Measurements from ENCODE around the gene CAMSAP3.
"Not testable (repeated sequence)": the region's sequence is repeated elsewhere in the genome, so short reads cannot be mapped to it uniquely, and the experiment has no call there.

Gene CAMSAP3

GRCh38 chr19:7595466-7596133 lies at the start of gene CAMSAP3:
TSS of gene CAMSAP3 (plus strand) at chr19:7595863. CDS start at chr19:7596003, 140 bp downstream.
- peak; percentile 33 to 40 for DNase-seq

- DNase-seq = peak in 1 of 2 donors; percentile 30
These were observed 49.8 kb upstream of the CAMSAP3 start for GRCh38 chr19:7545904-7546303.

GRCh38 chr19:7547159-7547558 lies 48.5 kb upstream of the CAMSAP3 start:
- DNase-seq = no peak

- no peak for DNase-seq
These were observed 46.1 kb upstream of the CAMSAP3 start for GRCh38 chr19:7549429-7550148.

GRCh38 chr19:7550169-7550770 lies 45.4 kb upstream of the CAMSAP3 start:
- DNase-seq = no peak

- peak; percentile 46 to 73 for DNase-seq
These were observed 44.5 kb upstream of the CAMSAP3 start for GRCh38 chr19:7550987-7551761.

- no peak for DNase-seq
These were observed 42.9 kb upstream of the CAMSAP3 start for GRCh38 chr19:7552781-7553180.

GRCh38 chr19:7554565-7554964 lies 41.1 kb upstream of the CAMSAP3 start:
- DNase-seq = no peak

- DNase-seq = peak in 1 of 2 donors; percentile 10
These were observed 40.4 kb upstream of the CAMSAP3 start for GRCh38 chr19:7554990-7555864.

- DNase-seq = no peak
These were observed 38.9 kb upstream of the CAMSAP3 start for GRCh38 chr19:7556696-7557315.

- no peak for DNase-seq
These were observed 37.0 kb upstream of the CAMSAP3 start for GRCh38 chr19:7558667-7559066.

- no peak for DNase-seq
These were observed 36.6 kb upstream of the CAMSAP3 start for GRCh38 chr19:7559102-7559501.

- DNase-seq = no peak
These were observed 35.4 kb upstream of the CAMSAP3 start for GRCh38 chr19:7560255-7560654.

GRCh38 chr19:7561325-7561724 lies 34.3 kb upstream of the CAMSAP3 start:
- no peak for DNase-seq

GRCh38 chr19:7562646-7563393 lies 32.8 kb upstream of the CAMSAP3 start:
- DNase-seq = no peak

GRCh38 chr19:7564866-7565265 lies 30.8 kb upstream of the CAMSAP3 start:
- DNase-seq = no peak

GRCh38 chr19:7565332-7565731 lies 30.3 kb upstream of the CAMSAP3 start:
- DNase-seq = no peak

GRCh38 chr19:7570761-7571160 lies 24.9 kb upstream of the CAMSAP3 start:
- DNase-seq = no peak

GRCh38 chr19:7575434-7576040 lies 20.1 kb upstream of the CAMSAP3 start:
- peak in 1 of 2 donors; percentile 29 for DNase-seq

- DNase-seq = not testable (repeated sequence)
These were observed 18.2 kb upstream of the CAMSAP3 start for GRCh38 chr19:7577422-7577821.
